GM19351 (cell line): ENCODE measurements around the gene INSIG1.

Experiments used
- ATAC-seq: cut with Tn5 transposase; IDR thresholded peaks from one replicate; pipeline ENCODE4 v1.9.1; 2021; ENCODE audit warnings: mild to moderate bottlenecking, moderate library complexity; ENCODE audit not compliant: unreplicated experiment

INSIG1 gene

DNA sequence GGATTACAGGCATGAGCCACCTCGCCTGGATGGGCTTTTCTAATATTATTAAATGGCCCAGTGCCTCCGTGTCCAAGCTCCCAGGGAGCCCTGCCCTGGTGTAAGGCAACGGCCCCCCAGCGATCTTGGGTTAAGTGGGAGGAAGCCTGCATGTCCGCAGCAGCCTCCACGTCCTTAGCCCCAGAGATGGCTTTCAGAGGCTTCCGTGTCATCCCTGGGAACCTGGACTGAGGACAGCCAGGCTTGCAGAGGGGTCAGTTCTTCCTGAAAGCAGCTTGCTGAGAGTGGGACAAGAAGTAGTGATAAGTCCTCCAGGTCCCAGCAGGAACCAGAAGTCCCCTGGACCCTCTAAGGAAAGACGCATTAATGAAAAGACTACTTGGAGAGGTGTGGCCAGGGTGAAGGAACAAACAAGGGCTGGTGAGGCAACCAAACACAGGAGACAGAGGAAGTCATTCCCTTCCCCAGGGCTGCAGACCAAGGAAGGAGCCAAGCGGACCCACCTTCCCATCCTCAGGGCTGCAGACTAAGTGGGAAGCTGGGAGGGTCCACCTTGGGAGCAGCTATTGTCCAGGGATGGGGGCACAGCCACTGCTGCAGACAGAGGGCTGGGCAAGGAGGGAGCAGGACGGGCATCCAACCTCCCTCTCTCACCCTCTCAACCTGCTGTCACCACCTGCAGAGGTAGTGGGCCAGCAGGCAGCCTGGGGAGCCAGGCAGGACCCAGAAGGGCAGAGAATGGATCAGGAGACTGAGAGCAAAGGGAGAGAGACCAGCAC is 13.0 kb upstream of the INSIG1 start:
- ATAC-seq, result no peak

DNA sequence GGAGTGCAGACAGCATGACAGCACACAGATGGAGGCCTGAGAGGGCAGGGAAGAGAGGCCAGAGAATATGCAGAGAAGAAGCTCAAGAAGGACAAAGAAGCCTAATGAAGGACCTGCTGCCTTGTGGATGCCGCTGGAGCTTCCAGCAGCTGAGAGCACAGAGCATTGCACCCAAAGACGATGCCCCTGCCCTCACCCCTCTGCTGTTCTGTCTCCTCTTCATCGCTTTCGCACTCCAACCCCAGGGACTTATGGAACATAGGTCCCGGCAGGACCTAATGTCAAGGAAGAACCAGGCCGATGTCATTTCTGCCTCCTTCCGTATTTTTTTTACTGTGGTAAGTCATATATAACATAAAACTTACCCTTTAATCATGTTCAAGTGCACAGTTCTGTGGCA is 12.3 kb upstream of the INSIG1 start:
- no peak for ATAC-seq

DNA sequence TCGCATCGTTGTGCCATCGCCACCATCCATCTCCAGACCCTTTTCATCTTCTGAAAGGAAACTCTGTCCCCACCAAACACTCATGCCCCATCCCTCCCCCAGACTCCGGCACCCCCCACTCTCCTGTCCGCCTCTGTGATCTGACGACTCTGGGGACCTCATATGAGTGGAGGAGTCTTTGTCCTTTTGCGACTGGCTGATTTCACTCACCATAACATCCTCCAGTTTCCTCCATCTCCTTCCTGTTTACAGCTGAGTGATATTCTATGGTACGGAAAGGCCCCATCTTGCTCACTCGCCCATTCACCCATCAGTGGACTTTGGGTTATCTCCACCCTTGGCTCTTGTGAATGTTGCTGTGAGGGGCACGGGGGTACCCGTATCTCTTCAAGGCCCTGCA is 11.8 kb upstream of the INSIG1 start:
- no peak for ATAC-seq

DNA sequence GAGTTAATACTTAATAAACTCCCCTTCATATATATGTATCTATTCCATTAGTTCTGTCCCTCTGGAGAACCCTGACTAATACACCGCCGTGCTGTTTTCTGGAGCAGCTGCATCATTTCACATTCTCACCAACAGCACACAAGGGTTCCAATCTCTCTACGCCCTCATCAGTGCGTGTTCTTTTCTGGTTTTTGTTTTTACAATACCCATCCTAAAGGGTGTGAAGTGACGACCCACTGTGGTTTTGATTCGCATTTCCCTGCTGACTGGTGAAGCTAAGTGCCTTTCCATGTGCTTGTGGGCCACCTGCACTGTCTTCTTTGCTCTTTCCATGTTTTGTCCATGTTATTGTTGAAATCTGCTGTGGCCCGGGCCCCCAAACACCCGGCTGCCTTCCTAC is 11.0 kb upstream of the INSIG1 start:
- no peak for ATAC-seq

DNA sequence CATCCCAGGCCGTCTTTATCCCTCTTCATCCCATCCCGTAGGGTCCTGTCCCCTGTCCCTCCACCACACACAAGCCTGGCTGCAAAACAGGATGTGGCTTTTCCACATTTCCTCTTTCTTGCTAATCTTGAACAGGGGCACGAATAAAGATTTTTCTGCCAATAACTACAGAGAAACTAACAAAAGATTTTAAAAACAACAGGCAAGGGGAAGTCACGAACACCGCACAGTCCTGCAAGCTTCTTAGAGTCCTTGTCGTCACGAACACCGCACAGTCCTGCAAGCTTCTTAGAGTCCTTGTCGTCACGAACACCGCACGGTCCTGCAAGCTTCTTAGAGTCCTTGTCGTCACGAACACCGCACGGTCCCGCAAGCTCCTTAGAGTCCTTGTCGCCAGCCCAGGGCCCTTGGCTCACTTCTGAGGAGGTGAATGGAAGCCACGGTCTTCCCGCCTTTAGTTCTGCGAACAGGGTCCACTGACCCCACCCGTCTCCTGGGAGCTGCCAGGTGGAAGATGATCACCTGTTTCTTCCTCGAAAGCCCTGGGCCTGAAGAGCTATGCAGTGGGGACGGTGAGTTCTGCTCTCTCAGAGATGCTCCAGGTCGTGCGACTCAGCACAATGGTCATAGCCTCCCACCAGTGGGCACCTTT is 10.3 kb upstream of the INSIG1 start:
- no peak for ATAC-seq

GRCh38 chr7:155288055-155288454 is 9.6 kb upstream of the INSIG1 start:
- no peak for ATAC-seq

DNA sequence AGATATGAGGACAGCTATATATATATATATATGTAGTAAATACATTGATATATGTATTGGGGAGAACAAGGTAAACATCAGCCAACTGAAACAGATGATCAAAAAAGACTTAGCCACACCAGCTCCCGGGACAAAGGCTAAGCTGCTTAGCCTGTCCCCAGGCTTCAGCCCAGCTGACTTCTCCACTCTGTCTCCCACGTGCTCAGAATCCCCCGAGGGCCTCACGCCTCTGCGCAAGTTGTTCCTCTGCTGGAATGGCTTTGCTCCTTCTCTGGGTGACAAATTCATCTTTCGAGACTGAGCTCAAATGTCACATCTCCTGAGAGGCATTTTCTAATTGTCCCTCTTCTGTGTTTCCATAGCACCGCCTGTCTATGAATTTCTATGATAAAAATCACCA is 8.6 kb upstream of the INSIG1 start:
- no peak for ATAC-seq

DNA sequence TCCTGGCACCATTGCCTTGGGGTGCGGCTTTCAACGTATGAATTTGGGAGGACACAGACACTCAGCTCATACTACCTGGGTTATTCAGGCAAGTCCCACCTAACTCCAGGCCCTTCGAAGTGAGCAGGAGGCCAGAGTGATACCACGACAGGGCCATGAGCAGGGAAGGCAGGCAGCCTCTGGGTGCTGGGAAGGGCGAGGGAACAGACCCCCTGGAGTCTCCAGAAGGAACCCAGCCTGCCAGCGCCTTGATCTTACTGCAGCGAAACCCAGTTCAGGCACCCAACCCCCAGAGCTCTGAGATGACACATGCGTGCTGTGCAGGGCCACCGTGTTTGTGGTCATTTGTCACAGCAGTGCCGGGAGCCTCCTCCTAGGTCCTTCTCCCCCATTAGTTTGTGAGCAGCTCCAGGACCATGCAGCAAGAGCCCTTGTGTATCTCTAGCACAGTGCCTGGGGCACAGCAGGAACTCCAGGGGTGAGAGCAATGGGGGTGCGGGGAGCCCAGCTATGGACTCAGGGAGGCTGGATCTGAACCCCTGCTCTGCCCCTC is 7.7 kb upstream of the INSIG1 start:
- ATAC-seq, result no peak

DNA sequence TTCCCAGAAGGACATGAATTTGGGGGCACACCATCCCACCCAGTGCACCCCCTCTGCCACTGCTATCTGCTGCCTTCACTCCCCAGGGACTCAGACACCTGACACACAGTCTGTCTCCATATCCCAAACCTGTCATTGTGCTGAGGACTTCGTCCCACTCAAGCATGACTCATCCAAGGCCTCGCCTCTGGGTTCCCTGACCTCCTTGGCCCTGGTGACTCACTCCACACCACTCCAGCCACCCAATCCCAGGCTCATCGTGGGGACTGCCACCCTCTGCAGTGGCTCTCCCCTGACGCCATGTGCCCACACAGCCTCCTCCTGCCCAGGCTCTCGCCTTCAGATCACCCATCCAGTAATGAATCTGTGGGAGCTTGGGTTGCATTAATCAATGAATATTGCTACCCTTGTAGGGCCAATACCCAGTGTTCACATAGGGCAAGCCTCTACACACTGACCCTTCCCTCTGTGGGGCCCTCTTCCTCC is 6.6 kb upstream of the INSIG1 start:
- no peak for ATAC-seq

DNA sequence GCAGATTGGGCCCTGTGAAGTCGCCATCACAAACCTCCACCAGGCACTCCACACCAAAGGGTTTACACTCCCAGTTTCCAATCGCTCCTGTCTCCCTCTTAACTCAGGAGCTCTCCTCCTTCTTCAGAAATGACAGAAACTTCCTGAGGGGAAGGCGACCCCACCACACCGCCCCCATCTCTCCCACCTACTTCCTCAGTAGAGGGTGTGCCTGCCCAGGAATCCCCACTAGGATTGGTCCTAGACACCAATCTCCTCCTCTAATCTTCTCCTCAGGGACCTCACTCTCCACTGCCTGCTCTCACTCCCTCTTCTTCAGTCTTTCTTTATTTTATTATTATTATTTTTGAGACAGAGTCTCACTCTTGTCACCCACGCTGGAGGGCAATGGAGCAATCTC is 5.9 kb upstream of the INSIG1 start:
- ATAC-seq, result no peak

- ATAC-seq, result no peak
Measured at GRCh38 chr7:155292680-155293226, 4.9 kb upstream of the INSIG1 start.

GRCh38 chr7:155293721-155294510 is 3.8 kb upstream of the INSIG1 start:
- no peak for ATAC-seq

DNA sequence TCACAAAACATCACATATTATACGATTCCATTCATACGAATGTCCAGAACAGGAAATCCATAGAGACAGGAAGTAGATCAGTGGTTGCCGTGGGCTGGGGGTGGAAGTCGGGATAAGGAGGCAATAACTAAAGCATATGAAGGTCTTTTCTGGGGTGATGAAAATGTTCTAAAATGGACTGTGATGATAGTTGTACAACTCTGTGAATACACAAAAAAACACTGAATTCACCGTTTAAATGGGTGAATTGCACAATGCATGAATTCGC is 3.2 kb upstream of the INSIG1 start:
- no peak for ATAC-seq

DNA sequence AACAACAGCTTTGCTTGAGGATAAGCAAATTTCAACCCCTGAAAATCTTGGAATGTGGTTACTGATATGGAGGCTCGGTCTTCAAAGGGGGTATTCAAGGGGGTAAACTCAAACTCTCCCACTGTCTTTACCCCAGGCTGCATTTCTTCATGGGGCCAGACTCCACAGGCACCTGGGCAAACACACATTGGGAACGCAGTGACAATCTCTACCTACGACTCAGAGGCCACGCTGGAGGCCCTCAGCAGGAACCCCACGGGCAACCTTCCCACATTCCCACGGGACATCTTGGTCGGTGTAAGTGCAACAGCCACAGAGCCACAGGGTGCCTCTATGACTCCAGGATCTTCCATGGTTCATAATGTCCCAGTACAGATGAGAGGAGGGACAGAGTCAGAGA is 2.2 kb upstream of the INSIG1 start:
- no peak for ATAC-seq

DNA sequence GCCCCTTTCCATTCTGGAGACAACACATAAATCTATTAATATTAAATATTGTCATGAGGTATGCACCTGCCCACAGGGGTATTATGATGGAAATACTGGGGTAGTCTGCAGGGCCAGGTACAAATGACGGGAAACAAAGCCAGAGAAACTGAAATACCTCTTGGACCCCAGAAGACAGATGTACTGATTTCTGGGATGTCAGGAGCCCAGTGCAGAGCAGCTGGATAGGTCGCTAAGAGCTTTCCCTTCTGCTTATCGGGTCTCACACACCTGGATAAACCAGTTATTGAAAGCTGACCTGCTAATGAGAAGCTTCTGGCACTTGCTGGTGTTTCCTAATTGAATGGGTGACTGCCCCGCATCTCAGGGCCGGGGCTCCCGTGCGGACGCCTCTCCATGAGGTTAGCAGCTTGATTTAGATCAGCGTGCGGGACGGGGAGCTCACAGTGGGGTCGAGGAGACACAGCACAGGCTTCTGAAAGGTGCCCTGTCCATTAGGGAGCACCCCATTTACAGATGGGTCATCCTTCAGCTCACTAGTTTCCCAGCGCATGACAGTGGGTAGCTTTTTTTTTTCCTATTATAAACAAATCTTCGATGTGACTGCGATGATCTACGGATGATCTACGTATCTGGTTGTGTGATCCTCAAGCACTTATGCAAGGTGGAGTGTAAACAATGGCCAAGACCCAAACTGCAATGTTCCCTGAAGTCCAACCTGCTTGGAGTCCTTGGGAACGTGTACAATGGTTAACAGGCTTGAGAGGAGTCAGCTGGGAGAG is 1.5 kb upstream of the INSIG1 start:
- no peak for ATAC-seq

- peak; percentile 30 for ATAC-seq
Measured at GRCh38 chr7:155296788-155297516, 726 bp upstream of the INSIG1 start.

DNA sequence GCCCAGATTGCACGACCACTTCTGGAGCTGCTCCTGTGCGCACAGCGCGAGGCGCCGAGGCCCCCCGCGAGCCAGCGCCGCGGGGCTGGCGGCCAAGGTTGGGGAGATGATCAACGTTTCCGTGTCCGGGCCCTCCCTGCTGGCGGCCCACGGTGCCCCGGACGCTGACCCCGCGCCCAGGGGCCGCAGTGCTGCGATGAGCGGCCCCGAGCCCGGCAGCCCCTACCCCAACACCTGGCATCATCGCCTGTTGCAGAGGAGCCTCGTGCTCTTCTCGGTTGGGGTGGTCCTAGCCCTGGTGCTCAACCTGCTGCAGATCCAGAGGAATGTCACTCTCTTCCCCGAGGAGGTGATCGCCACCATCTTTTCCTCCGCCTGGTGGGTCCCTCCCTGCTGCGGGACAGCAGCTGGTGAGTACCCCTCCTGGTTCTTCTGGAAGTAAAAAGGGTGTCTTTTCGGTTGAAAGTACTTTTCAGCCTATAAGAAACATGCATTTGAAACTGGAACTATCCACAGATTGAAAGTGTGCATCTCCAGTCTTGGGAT is 683 bp downstream of the INSIG1 start:
- no peak for ATAC-seq

DNA sequence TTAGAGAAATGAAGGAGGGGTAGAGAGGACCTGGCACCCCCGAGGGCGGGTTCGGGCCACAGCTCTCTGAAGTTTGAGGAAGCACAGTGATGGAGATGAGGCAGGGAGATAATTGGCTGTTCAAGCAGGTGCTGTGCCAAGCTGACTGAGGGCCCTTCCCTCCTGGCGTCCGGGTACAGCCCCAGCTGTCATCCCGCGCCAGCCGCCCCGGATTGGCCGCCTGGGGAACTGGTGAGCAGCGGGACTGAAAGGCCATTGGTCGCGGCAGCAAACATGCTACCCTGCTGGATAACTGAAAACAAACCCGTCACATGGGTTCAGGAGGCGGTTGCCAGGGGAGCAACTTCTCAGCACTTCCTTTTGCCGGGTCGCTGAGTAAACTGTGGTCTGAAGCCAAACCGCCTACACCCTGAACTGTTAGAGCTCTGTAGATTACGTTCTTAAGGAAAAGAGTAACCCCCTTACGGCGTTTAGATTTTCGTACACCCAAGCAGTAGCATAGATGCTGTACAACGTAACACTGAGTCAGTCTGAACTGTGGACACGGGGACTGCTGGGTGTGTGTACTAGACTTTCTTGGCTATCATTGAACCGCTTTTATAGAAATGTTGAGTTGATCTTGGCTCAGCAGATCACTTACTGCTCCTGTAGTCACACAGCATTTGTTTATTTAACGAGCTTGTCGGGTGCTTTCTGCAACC is 1.3 kb downstream of the INSIG1 start:
- peak; percentile 67 for ATAC-seq
